ENCODE measurements around the gene AIMP2. TPM values are rescaled to one million over a fixed set of nuclear protein-coding genes. Genes with fewer than 3 reads are reported as not detected.
"Not testable (repeated sequence)": the region's sequence is repeated elsewhere in the genome, so short reads cannot be mapped to it uniquely, and the experiment has no call there.

AIMP2 gene
- total RNA-seq, result 10 to 100 TPM in 3 of 5 donors, 1 to 10 TPM in 2; 7.8 to 17.4 (median 14.1) TPM
- 15.6 TPM for total RNA-seq (2013)
- 5.3 to 76.4 (median 10.2) reads per million in 29 experiments for total RNA-seq

- peaks cover 31 to 46% (median 33%) of the 10 kb centered on the region in 3 donors for H3K4me1 Mint-ChIP-seq
- Histone ChIP-seq H3K9me3 (no peaks in the 10 kb centered on the region), H3K4me3 (ENCODE audit: control insufficient read depth in 1 of 2, extremely low read depth in 1 of 2, low read length in 1 of 2) (peak within 1 kb of the TSS; percentile 88 to 99), H3K36me3 (ENCODE audit: control insufficient read depth in 2 of 2, extremely low read depth in 1 of 2, insufficient read depth in 1 of 2, low read length in 1 of 2) (peaks cover 2% of the 10 kb centered on the region in 2 donors), H3K27me3 (replicated peaks in 1 of 2; ENCODE audit: control insufficient read depth in 2 of 2, extremely low read depth in 1 of 2, insufficient read depth in 2 of 2, low read length in 1 of 2) (no peaks in the 10 kb centered on the region), H3K27ac (ENCODE audit: low read length) (peak within 1 kb of the TSS; percentile 83), H3K4me1 (ENCODE audit: control insufficient read depth in 1 of 2, extremely low read depth in 1 of 2, insufficient read depth in 2 of 2, low read length in 2 of 2) (peaks cover 9 to 17% of the 10 kb centered on the region in 2 experiments)
- DNase-seq (peak; percentile 87 to 97 (median 93)), ATAC-seq (replicated peaks in 1 of 4) (peak; percentile 85 to 90 (median 88))
- ChIA-PET POLR2A (interaction anchor here (0.6 to 0.8 kb wide), 3 partner anchors 48 to 417 kb away, joined by 3 to 4 read pairs (median 3); no protein-coding TSS in a partner anchor), CTCF (interaction anchor here in 1 of 2 donors (1.2 to 1.7 kb wide), 2 partner anchors 19 to 98 kb away, joined by 4 read pairs; no protein-coding TSS in a partner anchor)
- peaks cover 8% of the 10 kb centered on the region for H3K36me3 Mint-ChIP-seq
- H3K9me3 Mint-ChIP-seq, result no peaks in the 10 kb centered on the region
- H3K27me3 Mint-ChIP-seq, result no peaks in the 10 kb centered on the region
- peak within 1 kb of the TSS; percentile 86 to 94 for H3K27ac Mint-ChIP-seq
- under 1% methylated on average over 82 of the region's 84 CpGs for WGBS (ENCODE audit: insufficient coverage)
- peak within 1 kb of the TSS; percentile 90 to 95 (median 92) for H3K4me3 Mint-ChIP-seq
Observed at GRCh38 chr7:6008668-6009611, at the start of gene AIMP2, which contains the start of gene PMS2. Gene AIMP2, plus strand, starts transcription at chr7:6009272. Its CDS starts 92 bp downstream, at chr7:6009364. Gene PMS2, minus strand, starts transcription at chr7:6009049. Its CDS starts 30 bp downstream, at chr7:6009019.

- not testable (repeated sequence) for H3K4me3 Mint-ChIP-seq
- no CpG with 5 or more reads among the region's 13 CpGs for WGBS (ENCODE audit: insufficient coverage)
Observed at GRCh38 chr7:5963205-5963604, 45.9 kb upstream of the AIMP2 start.

DNA sequence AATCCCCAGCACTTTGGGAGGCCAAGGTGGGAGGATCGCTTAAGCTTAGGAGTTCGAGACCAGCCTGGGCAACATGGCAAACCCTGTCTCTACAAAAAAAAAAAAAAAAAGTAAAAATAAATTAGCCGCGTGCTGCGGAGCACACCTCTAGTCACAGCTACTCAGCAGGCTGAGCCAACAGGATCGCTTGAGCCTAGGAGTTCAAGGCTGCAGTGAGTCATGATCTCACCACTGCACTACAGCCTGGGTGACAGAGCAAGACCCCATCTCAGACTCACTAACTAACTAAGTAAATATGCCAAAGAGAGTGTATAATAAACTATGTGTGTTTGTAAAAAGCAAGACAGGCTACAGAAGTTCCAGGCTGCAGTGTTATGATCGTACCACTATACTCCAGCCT is 45.3 kb upstream of the AIMP2 start:
- H3K36me3 Mint-ChIP-seq; H3K4me3 Mint-ChIP-seq; H3K9me3 ChIP-seq; ATAC-seq (replicated peaks in 1 of 4); DNase-seq; H3K27ac Mint-ChIP-seq; H3K27me3 ChIP-seq (replicated peaks in 1 of 2; ENCODE audit: control insufficient read depth in 2 of 2, extremely low read depth in 1 of 2, insufficient read depth in 2 of 2, low read length in 1 of 2); H3K4me1 ChIP-seq (ENCODE audit: control insufficient read depth in 1 of 2, extremely low read depth in 1 of 2, insufficient read depth in 2 of 2, low read length in 2 of 2); H3K36me3 ChIP-seq (ENCODE audit: control insufficient read depth in 2 of 2, extremely low read depth in 1 of 2, insufficient read depth in 1 of 2, low read length in 1 of 2); H3K27ac ChIP-seq (ENCODE audit: low read length); POLR2A ChIA-PET; H3K4me3 ChIP-seq (ENCODE audit: control insufficient read depth in 1 of 2, extremely low read depth in 1 of 2, low read length in 1 of 2); H3K27me3 Mint-ChIP-seq; H3K9me3 Mint-ChIP-seq; H3K4me1 Mint-ChIP-seq; CTCF ChIA-PET: not testable (repeated sequence)
- WGBS (ENCODE audit: insufficient coverage), result no CpG with 5 or more reads among the region's 7 CpGs

More at GRCh38 chr7:5963205-5963604, 45.9 kb upstream of the AIMP2 start:
- CTCF ChIA-PET; H3K9me3 Mint-ChIP-seq; H3K4me3 ChIP-seq (ENCODE audit: control insufficient read depth in 1 of 2, extremely low read depth in 1 of 2, low read length in 1 of 2); DNase-seq; ATAC-seq (replicated peaks in 1 of 4); H3K4me1 Mint-ChIP-seq; H3K27ac ChIP-seq (ENCODE audit: low read length); H3K27me3 Mint-ChIP-seq; H3K27me3 ChIP-seq (replicated peaks in 1 of 2; ENCODE audit: control insufficient read depth in 2 of 2, extremely low read depth in 1 of 2, insufficient read depth in 2 of 2, low read length in 1 of 2); H3K9me3 ChIP-seq; H3K27ac Mint-ChIP-seq; H3K36me3 Mint-ChIP-seq; H3K36me3 ChIP-seq (ENCODE audit: control insufficient read depth in 2 of 2, extremely low read depth in 1 of 2, insufficient read depth in 1 of 2, low read length in 1 of 2); POLR2A ChIA-PET; H3K4me1 ChIP-seq (ENCODE audit: control insufficient read depth in 1 of 2, extremely low read depth in 1 of 2, insufficient read depth in 2 of 2, low read length in 2 of 2): not testable (repeated sequence)

- H3K9me3 Mint-ChIP-seq; H3K4me1 Mint-ChIP-seq; POLR2A ChIA-PET; H3K4me3 Mint-ChIP-seq; H3K27ac ChIP-seq (ENCODE audit: low read length); H3K27me3 ChIP-seq (replicated peaks in 1 of 2; ENCODE audit: control insufficient read depth in 2 of 2, extremely low read depth in 1 of 2, insufficient read depth in 2 of 2, low read length in 1 of 2); H3K4me1 ChIP-seq (ENCODE audit: control insufficient read depth in 1 of 2, extremely low read depth in 1 of 2, insufficient read depth in 2 of 2, low read length in 2 of 2); H3K27ac Mint-ChIP-seq; ATAC-seq (replicated peaks in 1 of 4); H3K9me3 ChIP-seq; H3K27me3 Mint-ChIP-seq; H3K4me3 ChIP-seq (ENCODE audit: control insufficient read depth in 1 of 2, extremely low read depth in 1 of 2, low read length in 1 of 2); H3K36me3 Mint-ChIP-seq; H3K36me3 ChIP-seq (ENCODE audit: control insufficient read depth in 2 of 2, extremely low read depth in 1 of 2, insufficient read depth in 1 of 2, low read length in 1 of 2); CTCF ChIA-PET; DNase-seq: not testable (repeated sequence)
- WGBS (ENCODE audit: insufficient coverage), result no CpG with 5 or more reads among the region's 43 CpGs
Observed at GRCh38 chr7:5970347-5970911, 38.6 kb upstream of the AIMP2 start, which contains the start of gene RSPH10B. Gene RSPH10B, minus strand, starts transcription at chr7:5970689. Its CDS starts 3,573 bp downstream, at chr7:5967116.

GRCh38 chr7:5973580-5973979 is 35.5 kb upstream of the AIMP2 start:
- H3K4me3 ChIP-seq (ENCODE audit: control insufficient read depth in 1 of 2, extremely low read depth in 1 of 2, low read length in 1 of 2); H3K36me3 ChIP-seq (ENCODE audit: control insufficient read depth in 2 of 2, extremely low read depth in 1 of 2, insufficient read depth in 1 of 2, low read length in 1 of 2); H3K4me1 ChIP-seq (ENCODE audit: control insufficient read depth in 1 of 2, extremely low read depth in 1 of 2, insufficient read depth in 2 of 2, low read length in 2 of 2); H3K9me3 ChIP-seq; POLR2A ChIA-PET; H3K27ac ChIP-seq (ENCODE audit: low read length); DNase-seq; H3K27me3 Mint-ChIP-seq; CTCF ChIA-PET; H3K9me3 Mint-ChIP-seq; H3K27ac Mint-ChIP-seq; H3K4me1 Mint-ChIP-seq; H3K4me3 Mint-ChIP-seq; H3K27me3 ChIP-seq (replicated peaks in 1 of 2; ENCODE audit: control insufficient read depth in 2 of 2, extremely low read depth in 1 of 2, insufficient read depth in 2 of 2, low read length in 1 of 2); ATAC-seq (replicated peaks in 1 of 4); H3K36me3 Mint-ChIP-seq: not testable (repeated sequence)
- WGBS (ENCODE audit: insufficient coverage), result no CpG with 5 or more reads among the region's 8 CpGs

GRCh38 chr7:5979680-5980314 is 29.3 kb upstream of the AIMP2 start:
- CTCF ChIA-PET; H3K27ac ChIP-seq (ENCODE audit: low read length); H3K4me3 Mint-ChIP-seq; H3K9me3 ChIP-seq; H3K4me1 ChIP-seq (ENCODE audit: control insufficient read depth in 1 of 2, extremely low read depth in 1 of 2, insufficient read depth in 2 of 2, low read length in 2 of 2); H3K4me1 Mint-ChIP-seq; H3K27me3 Mint-ChIP-seq; H3K27ac Mint-ChIP-seq; H3K36me3 ChIP-seq (ENCODE audit: control insufficient read depth in 2 of 2, extremely low read depth in 1 of 2, insufficient read depth in 1 of 2, low read length in 1 of 2); ATAC-seq (replicated peaks in 1 of 4); H3K4me3 ChIP-seq (ENCODE audit: control insufficient read depth in 1 of 2, extremely low read depth in 1 of 2, low read length in 1 of 2); H3K9me3 Mint-ChIP-seq; POLR2A ChIA-PET; DNase-seq; H3K27me3 ChIP-seq (replicated peaks in 1 of 2; ENCODE audit: control insufficient read depth in 2 of 2, extremely low read depth in 1 of 2, insufficient read depth in 2 of 2, low read length in 1 of 2): not testable (repeated sequence)
- peaks cover 14% of the 10 kb centered on the region for H3K36me3 Mint-ChIP-seq
- no CpG with 5 or more reads among the region's 12 CpGs for WGBS (ENCODE audit: insufficient coverage)

All from T-cell (primary cell).